Osteocyte (in vitro differentiated cells): ENCODE results near the gene RFC2. TPM values are rescaled to one million over a fixed set of nuclear protein-coding genes. Genes with fewer than 3 reads are reported as not detected.

ENCODE experiments used
- DNase-seq: peaks from one replicate; pipeline ENCODE4 v3.0.0; 2021; ENCODE audit warnings: mixed read lengths; ENCODE audit not compliant: unreplicated experiment; ENCODE audit errors: extremely low spot score
- H3K27ac Mint-ChIP-seq: one replicate; pipeline ENCODE4 v1.8.0; 2021; ENCODE audit warnings: mild to moderate bottlenecking, mixed read lengths; ENCODE audit not compliant: unreplicated experiment
- H3K27me3 Mint-ChIP-seq: one replicate; pipeline ENCODE4 v1.8.0; 2021; ENCODE audit warnings: mixed read lengths; ENCODE audit not compliant: unreplicated experiment
- H3K36me3 Mint-ChIP-seq: one replicate; pipeline ENCODE4 v1.8.0; 2021; ENCODE audit warnings: mixed read lengths; ENCODE audit not compliant: unreplicated experiment
- H3K4me1 Mint-ChIP-seq: one replicate; pipeline ENCODE4 v1.8.0; 2021; ENCODE audit warnings: mixed read lengths; ENCODE audit not compliant: unreplicated experiment
- H3K4me3 Mint-ChIP-seq: one replicate; pipeline ENCODE4 v1.8.0; 2021; ENCODE audit warnings: mild to moderate bottlenecking, moderate library complexity, mixed read lengths; ENCODE audit not compliant: unreplicated experiment
- H3K9me3 Mint-ChIP-seq: one replicate; pipeline ENCODE4 v1.8.0; 2021; ENCODE audit warnings: mixed read lengths; ENCODE audit not compliant: unreplicated experiment
- CTCF ChIP-seq: fragments of 200-600 bp; sonication (generic); IDR thresholded peaks from 2 replicates; pipeline ENCODE4 v1.5.0; 2021; ENCODE audit warnings: antibody characterized with exemption, mild to moderate bottlenecking, moderate library complexity
- total RNA-seq: library from RNA; stranded (reverse); gene quantifications from 2 replicates; pipeline ENCODE4 v1.2.1, GENCODE V29; 2021

RFC2 gene
- total RNA-seq, 1 donor from 2014 or later: 13.5 TPM

GRCh38 chr7:74222851-74223710 is 31.1 kb downstream of the RFC2 start:
- no peaks in the 10 kb centered on the region for H3K27me3 Mint-ChIP-seq
- no peak for DNase-seq
- no peak for TF ChIP-seq CTCF
- H3K36me3 Mint-ChIP-seq: no peaks in the 10 kb centered on the region
- no peak overlapping the region for H3K4me3 Mint-ChIP-seq
- H3K9me3 Mint-ChIP-seq: no peaks in the 10 kb centered on the region
- H3K4me1 Mint-ChIP-seq: no peaks in the 10 kb centered on the region
- no peak overlapping the region for H3K27ac Mint-ChIP-seq

GRCh38 chr7:74221713-74222112 is 32.5 kb downstream of the RFC2 start:
- Mint-ChIP-seq H3K36me3 (no peaks in the 10 kb centered on the region), H3K9me3 (no peaks in the 10 kb centered on the region), H3K27me3 (no peaks in the 10 kb centered on the region), H3K4me1 (peaks cover 1% of the 10 kb centered on the region), H3K27ac (no peak overlapping the region), H3K4me3 (no peak overlapping the region)
- no peak for TF ChIP-seq CTCF
- DNase-seq: no peak

- no peak for DNase-seq
- no peaks in the 10 kb centered on the region for H3K9me3 Mint-ChIP-seq
- H3K27me3 Mint-ChIP-seq: no peaks in the 10 kb centered on the region
- no peak for TF ChIP-seq CTCF
- peaks cover 1% of the 10 kb centered on the region for H3K4me1 Mint-ChIP-seq
- H3K4me3 Mint-ChIP-seq: no peak overlapping the region
- H3K36me3 Mint-ChIP-seq: no peaks in the 10 kb centered on the region
- H3K27ac Mint-ChIP-seq: no peak overlapping the region
These were observed 34.0 kb downstream of the RFC2 start for GRCh38 chr7:74220229-74220628.

- H3K36me3 Mint-ChIP-seq: no peaks in the 10 kb centered on the region
- TF ChIP-seq CTCF: no peak
- no peak overlapping the region for H3K4me3 Mint-ChIP-seq
- no peaks in the 10 kb centered on the region for H3K27me3 Mint-ChIP-seq
- peaks cover 1% of the 10 kb centered on the region for H3K4me1 Mint-ChIP-seq
- no peaks in the 10 kb centered on the region for H3K9me3 Mint-ChIP-seq
- no peak overlapping the region for H3K27ac Mint-ChIP-seq
- DNase-seq: no peak
These were observed 34.8 kb downstream of the RFC2 start for GRCh38 chr7:74219416-74219815.

- Mint-ChIP-seq H3K27me3 (no peaks in the 10 kb centered on the region), H3K4me1 (peaks cover 1% of the 10 kb centered on the region), H3K27ac (no peak overlapping the region), H3K9me3 (no peaks in the 10 kb centered on the region), H3K36me3 (no peaks in the 10 kb centered on the region), H3K4me3 (no peak overlapping the region)
- TF ChIP-seq CTCF: no peak
- DNase-seq: no peak
These were observed 35.9 kb downstream of the RFC2 start for GRCh38 chr7:74218343-74218698.
